HepG2 (cell line): Measurements from ENCODE around the gene INTS15. TPM values are rescaled to one million over a fixed set of nuclear protein-coding genes. Genes with fewer than 3 reads are reported as not detected.

Source experiments
- ARID4A ChIP-seq: sonication (generic); formaldehyde crosslinking; IDR thresholded peaks from 2 replicates; pipeline ENCODE4 v1.5.0; 2020; ENCODE audit warnings: mild to moderate bottlenecking, missing genetic modification reagents, borderline replicate concordance
- HOXA9 ChIP-seq: sonication (generic); formaldehyde crosslinking; IDR thresholded peaks from 2 replicates; pipeline ENCODE4 v1.8.1; 2022; ENCODE audit warnings: missing genetic modification reagents, mild to moderate bottlenecking, moderate library complexity, borderline replicate concordance
- MEIS1 ChIP-seq: sonication (generic); formaldehyde crosslinking; IDR thresholded peaks from 2 replicates; pipeline ENCODE4 v1.9.0; 2021; ENCODE audit warnings: mild to moderate bottlenecking, missing genetic modification reagents, moderate library complexity, borderline replicate concordance
- POLR2G ChIP-seq: fragments of 200-400 bp; formaldehyde crosslinking; IDR thresholded peaks from 2 replicates; pipeline ENCODE4 v1.6.1; 2018; ENCODE audit warnings: mild to moderate bottlenecking, low read depth, low read length, moderate library complexity
- PRPF4 ChIP-seq: fragments of 200-400 bp; formaldehyde crosslinking; IDR thresholded peaks from 2 replicates; pipeline ENCODE4 v1.6.1; 2016; ENCODE audit warnings: low read length, low read depth; ENCODE audit not compliant: poor library complexity, severe bottlenecking
- SOX13 ChIP-seq, 3 experiments: fragments of 450-650 bp in 1 of 3; sonication (generic) in 1 of 3; formaldehyde crosslinking in 1 of 3; IDR thresholded peaks in 2 of 3; conservative IDR thresholded peaks in 1 of 3; 2 replicates each; pipeline versions ENCODE4 v1.5.0 to v1.6.1; 2016 to 2020; ENCODE audit warnings: antibody characterized with exemption in 1 of 3, mild to moderate bottlenecking in 1 of 3, missing compliant biosample characterization in 1 of 3, missing genetic modification reagents in 1 of 3, moderate library complexity in 1 of 3
- ZBTB25 ChIP-seq: IDR thresholded peaks from 2 replicates; pipeline ENCODE4 v1.6.1; 2018; ENCODE audit warnings: missing genetic modification reagents
- ZNF432 ChIP-seq: sonication (generic); formaldehyde crosslinking; IDR thresholded peaks from 2 replicates; pipeline ENCODE4 v1.5.0; 2020; ENCODE audit warnings: missing genetic modification reagents, mild to moderate bottlenecking, borderline replicate concordance
- ZNF574 ChIP-seq: sonication (generic); formaldehyde crosslinking; IDR thresholded peaks from 2 replicates; pipeline ENCODE4 v1.4.0; 2020; ENCODE audit warnings: missing genetic modification reagents
- ZNF619 ChIP-seq: sonication (generic); formaldehyde crosslinking; IDR thresholded peaks from 2 replicates; pipeline ENCODE4 v1.4.0; 2020; ENCODE audit warnings: mild to moderate bottlenecking, missing genetic modification reagents
- polyA plus RNA-seq, 8 experiments: library from polyadenylated mRNA; depleted of rRNA in 3 of 8; stranded (reverse) in 7 of 8; unstranded in 1 of 8; fragments of >200 nt; fragmentation: Illumina TruSeq in 4 of 8; extraction: Trizol in 4 of 8; gene quantifications; 2 replicates each; pipeline versions ENCODE4 v1.2.1 to v1.2.3, GENCODE V29; 2011 to 2016; ENCODE audit warnings: low read depth in 4 of 8, missing spikeins in 1 of 8, mixed read lengths in 1 of 8; ENCODE audit not compliant: insufficient read depth in 1 of 8
- total RNA-seq, 5 experiments: library from RNA; depleted of rRNA; stranded (reverse); fragments of >200 nt; fragmentation: Illumina TruSeq; extraction: Trizol; gene quantifications; 2 replicates each; pipeline ENCODE4 v1.2.3, GENCODE V29; 2016; ENCODE audit warnings: low read depth in 1 of 5
- TF ChIP-seq, protein P1 (sequence below): sonication (generic); formaldehyde crosslinking; IDR thresholded peaks from 2 replicates; pipeline ENCODE4 v1.4.0; 2020; ENCODE audit warnings: missing genetic modification reagents

INTS15 gene
- total and polyA plus RNA-seq, 2 of the 13 experiments (the other 11 are each of a cell fraction or from before 2014, with no cell fraction given): 16.3 to 25.7 TPM

DNA sequence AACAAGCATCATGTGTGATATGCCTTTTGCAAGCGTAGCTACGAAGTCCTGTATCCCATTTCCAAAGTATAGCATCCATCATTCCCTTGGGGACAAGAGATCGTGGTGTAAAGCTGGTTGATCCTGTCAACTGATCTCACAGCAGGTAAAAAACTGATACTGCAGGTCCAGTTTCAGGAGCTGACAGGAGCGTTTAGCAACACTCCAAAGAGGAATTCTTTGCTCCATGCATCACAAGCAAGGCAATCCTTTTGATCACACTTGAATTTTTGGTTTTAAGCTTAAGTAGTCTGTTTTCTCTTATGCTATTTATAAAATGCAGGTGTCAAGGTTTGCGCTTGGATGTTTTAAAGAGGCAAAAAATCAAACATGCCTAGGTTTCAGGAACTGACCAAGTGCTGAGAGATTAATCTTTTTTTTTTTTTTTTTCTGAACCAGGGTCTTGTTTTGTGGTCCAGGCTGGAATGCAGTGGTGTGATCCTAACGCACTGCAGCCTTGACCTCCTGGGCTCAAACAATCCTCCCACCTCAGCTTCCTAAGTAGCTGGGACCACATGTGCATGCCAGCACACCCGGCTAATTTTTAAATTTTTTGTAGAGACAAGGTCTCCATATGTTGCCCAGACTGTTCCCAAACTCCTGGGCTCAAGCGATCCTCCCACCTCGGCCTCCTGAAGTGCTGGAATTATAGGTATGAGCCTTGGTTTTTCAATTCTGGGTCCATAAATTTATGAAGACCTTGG lies 14.4 kb upstream of the INTS15 start (continued):
- TF ChIP-seq ARID4A (CRISPR knock-in tag) (peak; percentile 52; the same call in 1 of the 2 replicates), ZNF432 (no peak), SOX13 (IDR thresholded peaks at IDR 0.05) (0 out of 2 replicates have a peak, but pooled peaks have one; percentile 15), SOX13 (CRISPR knock-in tag; conservative IDR thresholded peaks at IDR 0.05 in 1 of 2, IDR thresholded peaks at IDR 0.05 in 1 of 2) (peak in 1 of 2 experiments; percentile 65; a peak in 2 of 4 replicates), MEIS1 (CRISPR knock-in tag) (no peak), POLR2G (peak; percentile 34; the same call in 1 of the 2 replicates), ZNF574 (CRISPR knock-in tag) (no peak), HOXA9 (CRISPR knock-in tag) (no peak), ZBTB25 (CRISPR knock-in tag) (0 out of 2 replicates have a peak, but pooled peaks have one; percentile 19), PRPF4 (no peak), ZNF619 (CRISPR knock-in tag) (no peak)
- TF ChIP-seq, protein P1, sequence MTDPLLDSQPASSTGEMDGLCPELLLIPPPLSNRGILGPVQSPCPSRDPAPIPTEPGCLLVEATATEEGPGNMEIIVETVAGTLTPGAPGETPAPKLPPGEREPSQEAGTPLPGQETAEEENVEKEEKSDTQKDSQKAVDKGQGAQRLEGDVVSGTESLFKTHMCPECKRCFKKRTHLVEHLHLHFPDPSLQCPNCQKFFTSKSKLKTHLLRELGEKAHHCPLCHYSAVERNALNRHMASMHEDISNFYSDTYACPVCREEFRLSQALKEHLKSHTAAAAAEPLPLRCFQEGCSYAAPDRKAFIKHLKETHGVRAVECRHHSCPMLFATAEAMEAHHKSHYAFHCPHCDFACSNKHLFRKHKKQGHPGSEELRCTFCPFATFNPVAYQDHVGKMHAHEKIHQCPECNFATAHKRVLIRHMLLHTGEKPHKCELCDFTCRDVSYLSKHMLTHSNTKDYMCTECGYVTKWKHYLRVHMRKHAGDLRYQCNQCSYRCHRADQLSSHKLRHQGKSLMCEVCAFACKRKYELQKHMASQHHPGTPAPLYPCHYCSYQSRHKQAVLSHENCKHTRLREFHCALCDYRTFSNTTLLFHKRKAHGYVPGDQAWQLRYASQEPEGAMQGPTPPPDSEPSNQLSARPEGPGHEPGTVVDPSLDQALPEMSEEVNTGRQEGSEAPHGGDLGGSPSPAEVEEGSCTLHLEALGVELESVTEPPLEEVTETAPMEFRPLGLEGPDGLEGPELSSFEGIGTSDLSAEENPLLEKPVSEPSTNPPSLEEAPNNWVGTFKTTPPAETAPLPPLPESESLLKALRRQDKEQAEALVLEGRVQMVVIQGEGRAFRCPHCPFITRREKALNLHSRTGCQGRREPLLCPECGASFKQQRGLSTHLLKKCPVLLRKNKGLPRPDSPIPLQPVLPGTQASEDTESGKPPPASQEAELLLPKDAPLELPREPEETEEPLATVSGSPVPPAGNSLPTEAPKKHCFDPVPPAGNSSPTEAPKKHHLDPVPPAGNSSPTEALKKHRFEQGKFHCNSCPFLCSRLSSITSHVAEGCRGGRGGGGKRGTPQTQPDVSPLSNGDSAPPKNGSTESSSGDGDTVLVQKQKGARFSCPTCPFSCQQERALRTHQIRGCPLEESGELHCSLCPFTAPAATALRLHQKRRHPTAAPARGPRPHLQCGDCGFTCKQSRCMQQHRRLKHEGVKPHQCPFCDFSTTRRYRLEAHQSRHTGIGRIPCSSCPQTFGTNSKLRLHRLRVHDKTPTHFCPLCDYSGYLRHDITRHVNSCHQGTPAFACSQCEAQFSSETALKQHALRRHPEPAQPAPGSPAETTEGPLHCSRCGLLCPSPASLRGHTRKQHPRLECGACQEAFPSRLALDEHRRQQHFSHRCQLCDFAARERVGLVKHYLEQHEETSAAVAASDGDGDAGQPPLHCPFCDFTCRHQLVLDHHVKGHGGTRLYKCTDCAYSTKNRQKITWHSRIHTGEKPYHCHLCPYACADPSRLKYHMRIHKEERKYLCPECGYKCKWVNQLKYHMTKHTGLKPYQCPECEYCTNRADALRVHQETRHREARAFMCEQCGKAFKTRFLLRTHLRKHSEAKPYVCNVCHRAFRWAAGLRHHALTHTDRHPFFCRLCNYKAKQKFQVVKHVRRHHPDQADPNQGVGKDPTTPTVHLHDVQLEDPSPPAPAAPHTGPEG (CRISPR knock-in tag): no peak
